Neuron (in vitro differentiated cells): ENCODE measurements around the gene CAMK1D.

Experiments used
- H2AFZ ChIP-seq: one replicate; pipeline ENCODE4 v1.6.1; 2013; ENCODE audit warnings: low read depth, mild to moderate bottlenecking, inconsistent platforms, low read length, moderate library complexity
- H3K27me3 ChIP-seq: one replicate; pipeline ENCODE4 v1.6.1; 2013; ENCODE audit warnings: low read length; ENCODE audit not compliant: insufficient read depth
- H3K36me3 ChIP-seq: one replicate; pipeline ENCODE4 v1.6.1; 2013; ENCODE audit warnings: low read length; ENCODE audit not compliant: insufficient read depth
- H3K4me1 ChIP-seq: one replicate; pipeline ENCODE4 v1.6.1; 2013; ENCODE audit warnings: low read length; ENCODE audit not compliant: insufficient read depth
- H3K4me3 ChIP-seq: 2 replicates; pipeline ENCODE4 v1.5.1; 2013; ENCODE audit warnings: mild to moderate bottlenecking, low read length, moderate library complexity
- H3K9me3 ChIP-seq: one replicate; pipeline ENCODE4 v1.6.1; 2013; ENCODE audit warnings: low read length

CAMK1D gene

DNA sequence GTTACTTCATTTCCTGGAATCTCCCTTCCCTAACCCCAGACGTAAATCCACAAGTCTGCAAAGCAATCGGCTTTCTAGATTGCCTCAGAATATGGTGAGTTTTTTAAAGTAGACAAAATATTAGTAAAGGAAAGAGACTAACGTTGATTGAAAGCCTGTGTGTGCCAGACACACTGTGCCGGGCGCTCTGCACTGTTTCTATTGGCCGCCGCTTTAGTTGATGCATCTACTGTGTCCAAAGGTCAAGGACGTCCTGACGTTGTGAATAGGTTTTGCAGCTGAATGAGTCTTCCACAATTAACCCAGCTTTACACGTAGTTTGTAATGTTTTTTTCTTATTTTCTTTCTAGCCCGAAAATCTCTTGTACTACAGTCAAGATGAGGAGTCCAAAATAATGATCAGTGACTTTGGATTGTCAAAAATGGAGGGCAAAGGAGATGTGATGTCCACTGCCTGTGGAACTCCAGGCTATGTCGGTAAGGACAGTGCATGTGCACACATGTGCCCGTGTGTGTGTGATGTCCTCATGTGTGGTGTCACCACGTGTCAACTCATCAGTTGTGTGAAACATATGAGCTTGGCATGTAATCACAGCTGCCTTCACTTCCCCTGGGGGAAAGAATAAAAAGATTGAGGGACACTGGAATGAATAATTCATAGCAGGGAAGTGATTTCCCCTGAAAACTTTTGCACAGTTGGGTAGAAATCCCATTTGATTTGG lies 420.1 kb downstream of the CAMK1D start:
- Histone ChIP-seq H3K36me3 (no peaks in the 10 kb centered on the region), H3K27me3 (no peaks in the 10 kb centered on the region), H3K4me3 (peak overlapping the region; percentile 24), H3K9me3 (no peaks in the 10 kb centered on the region), H2AFZ (peak overlapping the region; percentile 6), H3K4me1 (peaks cover 41% of the 10 kb centered on the region)

DNA sequence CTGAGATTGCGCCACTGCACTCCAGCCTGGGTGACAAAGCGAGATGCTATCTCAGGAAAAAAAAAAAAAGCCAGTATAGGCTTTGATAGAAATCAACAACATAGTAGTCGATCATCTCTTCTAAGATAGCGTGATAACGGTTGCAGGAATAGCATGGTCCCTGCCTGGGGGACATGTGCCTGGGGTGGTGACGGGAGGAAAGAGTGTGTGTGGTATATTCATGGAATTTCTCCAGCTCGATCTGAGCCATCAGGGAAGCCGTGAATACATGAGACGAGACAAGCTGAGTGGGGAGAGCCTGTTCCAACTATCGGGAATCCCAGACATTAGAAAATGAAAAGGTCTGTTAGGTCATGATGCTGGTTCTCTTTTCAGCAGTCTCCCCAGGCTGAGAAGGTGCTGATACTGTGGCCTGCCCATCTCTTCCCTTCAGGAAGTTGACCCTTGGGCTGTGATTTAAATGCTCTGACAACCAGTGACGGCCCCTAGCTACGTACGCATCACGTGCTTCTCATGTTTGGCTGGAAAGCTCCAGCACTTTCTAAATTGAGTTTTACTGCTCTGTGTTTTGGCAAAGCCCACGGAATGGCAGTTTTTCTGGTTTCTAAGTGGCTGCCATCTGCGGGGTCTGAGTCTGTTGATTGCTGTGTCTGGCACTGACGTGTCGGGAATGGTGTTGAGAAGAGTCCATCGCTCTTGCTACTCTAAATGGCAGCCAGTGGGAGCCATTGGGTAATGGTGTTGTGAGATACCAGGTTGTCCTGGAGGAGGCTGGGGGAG lies 422.8 kb downstream of the CAMK1D start:
- Histone ChIP-seq H3K9me3 (no peaks in the 10 kb centered on the region), H3K4me3 (no peak overlapping the region)

DNA sequence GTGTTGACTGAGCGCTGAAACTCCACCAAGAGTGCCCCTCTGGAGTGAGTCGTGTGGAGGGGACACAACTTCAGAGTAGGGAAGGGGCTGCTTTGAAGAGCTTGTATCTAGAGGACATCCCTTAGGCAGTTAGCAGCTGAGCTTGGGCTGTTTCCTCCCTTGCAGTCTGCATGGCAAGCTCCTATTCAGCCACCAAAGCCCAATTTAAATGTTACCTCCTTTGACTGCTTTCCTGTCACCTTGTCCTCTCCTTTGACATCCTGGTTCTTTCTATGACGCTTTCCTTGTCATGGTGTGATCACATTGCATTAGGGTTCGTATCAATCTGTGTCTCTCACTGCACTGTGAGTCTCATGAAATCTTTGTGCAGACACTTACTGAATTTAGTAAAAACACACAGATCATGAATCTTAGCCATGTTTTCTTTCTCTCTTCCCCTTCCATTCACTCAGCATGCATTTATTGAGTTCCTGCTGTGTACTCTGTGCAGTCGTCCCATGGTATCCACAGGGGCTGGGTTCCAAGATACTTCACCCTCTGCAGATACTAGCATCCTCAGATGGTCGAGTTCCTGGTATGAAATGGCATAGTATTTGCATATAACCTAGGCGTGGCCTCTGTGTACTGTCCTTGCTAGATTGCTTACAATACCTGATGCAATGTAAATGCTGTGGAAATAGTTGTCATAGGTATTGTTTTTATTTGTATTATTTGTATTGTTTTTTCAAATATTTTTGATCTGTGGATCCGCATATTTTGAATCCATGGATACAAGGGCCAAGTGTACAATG lies 423.6 kb downstream of the CAMK1D start:
- Histone ChIP-seq H3K36me3 (no peaks in the 10 kb centered on the region), H3K4me1 (peaks cover 36% of the 10 kb centered on the region), H2AFZ (no peak overlapping the region), H3K9me3 (no peaks in the 10 kb centered on the region), H3K27me3 (no peaks in the 10 kb centered on the region), H3K4me3 (no peak overlapping the region)

More for the DNA sequence above, 422.8 kb downstream of the CAMK1D start:
- Histone ChIP-seq H2AFZ (no peak overlapping the region), H3K27me3 (no peaks in the 10 kb centered on the region), H3K36me3 (no peaks in the 10 kb centered on the region), H3K4me1 (peaks cover 40% of the 10 kb centered on the region)

DNA sequence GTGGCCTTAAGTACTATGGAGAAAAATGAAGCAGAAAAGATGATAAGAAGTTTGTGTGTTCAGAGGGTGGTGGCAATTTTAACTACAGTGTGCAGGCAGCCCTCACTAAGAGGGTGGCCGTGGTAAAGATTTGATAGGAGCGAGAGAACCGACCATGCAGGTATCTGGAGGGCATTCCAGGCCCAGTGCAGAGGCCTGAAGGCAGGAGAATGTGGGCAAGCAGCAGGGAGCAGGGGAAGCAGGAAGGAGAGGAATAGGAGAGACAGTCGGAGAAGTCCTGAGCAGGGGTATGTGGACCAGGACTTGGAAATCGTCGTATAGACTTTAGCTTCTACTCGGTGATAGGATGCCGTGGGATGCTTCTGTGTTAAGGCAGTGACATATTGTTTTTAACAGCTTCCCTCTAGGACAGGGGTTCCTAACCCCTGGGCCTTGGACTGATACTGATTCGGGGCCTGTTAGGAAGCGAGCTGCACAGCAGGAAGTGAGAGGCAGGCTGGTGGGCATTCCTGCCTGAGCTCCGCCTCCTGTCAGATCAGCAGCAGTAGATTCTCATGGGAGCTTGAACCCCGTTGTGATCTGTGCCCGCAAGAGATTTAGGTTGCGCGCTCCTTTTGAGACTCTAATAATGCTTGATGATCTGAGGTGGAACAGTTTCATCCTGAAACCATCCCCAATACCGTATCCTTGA lies 425.0 kb downstream of the CAMK1D start:
- no peaks in the 10 kb centered on the region for H3K9me3 ChIP-seq

DNA sequence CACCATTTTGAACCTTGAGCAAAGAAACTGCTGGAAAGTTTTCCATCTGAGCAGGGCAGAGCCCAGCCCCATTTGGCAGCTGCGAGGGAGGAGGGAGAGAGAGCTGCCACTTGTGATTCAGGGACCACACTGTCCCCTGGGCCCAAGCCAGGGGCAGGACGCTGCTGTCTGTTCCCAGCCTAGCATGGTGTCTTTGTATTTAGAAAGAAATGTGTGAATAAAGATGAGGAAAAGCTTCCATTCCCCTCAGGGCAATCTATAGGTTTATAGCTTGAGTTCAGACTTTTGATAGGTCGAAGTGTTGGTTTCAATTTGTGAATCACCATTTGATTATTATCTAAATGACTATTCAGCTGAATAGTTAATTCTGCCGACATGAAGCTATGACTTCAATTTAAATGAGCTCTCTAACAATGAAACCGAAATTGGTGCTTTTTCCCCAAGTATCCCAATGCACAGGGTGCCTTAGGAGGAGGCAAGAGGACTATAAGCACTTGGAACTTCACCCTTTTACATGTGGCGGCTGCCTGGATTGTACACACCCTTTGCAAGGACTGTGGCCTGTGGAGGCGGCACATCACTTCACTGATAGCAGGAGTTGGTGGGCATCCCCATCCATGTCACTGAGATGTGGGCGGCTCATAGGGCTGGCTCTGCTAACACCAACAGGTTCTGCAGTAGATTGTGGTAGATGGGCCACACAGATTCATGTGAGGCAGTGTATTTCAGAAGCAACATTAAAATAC lies 428.7 kb downstream of the CAMK1D start:
- no peaks in the 10 kb centered on the region for H3K36me3 ChIP-seq
- no peaks in the 10 kb centered on the region for H3K9me3 ChIP-seq

More for the DNA sequence above, 425.0 kb downstream of the CAMK1D start:
- Histone ChIP-seq H3K4me3 (no peak overlapping the region), H3K36me3 (no peaks in the 10 kb centered on the region), H3K27me3 (no peaks in the 10 kb centered on the region), H3K4me1 (peaks cover 25% of the 10 kb centered on the region), H2AFZ (no peak overlapping the region)

DNA sequence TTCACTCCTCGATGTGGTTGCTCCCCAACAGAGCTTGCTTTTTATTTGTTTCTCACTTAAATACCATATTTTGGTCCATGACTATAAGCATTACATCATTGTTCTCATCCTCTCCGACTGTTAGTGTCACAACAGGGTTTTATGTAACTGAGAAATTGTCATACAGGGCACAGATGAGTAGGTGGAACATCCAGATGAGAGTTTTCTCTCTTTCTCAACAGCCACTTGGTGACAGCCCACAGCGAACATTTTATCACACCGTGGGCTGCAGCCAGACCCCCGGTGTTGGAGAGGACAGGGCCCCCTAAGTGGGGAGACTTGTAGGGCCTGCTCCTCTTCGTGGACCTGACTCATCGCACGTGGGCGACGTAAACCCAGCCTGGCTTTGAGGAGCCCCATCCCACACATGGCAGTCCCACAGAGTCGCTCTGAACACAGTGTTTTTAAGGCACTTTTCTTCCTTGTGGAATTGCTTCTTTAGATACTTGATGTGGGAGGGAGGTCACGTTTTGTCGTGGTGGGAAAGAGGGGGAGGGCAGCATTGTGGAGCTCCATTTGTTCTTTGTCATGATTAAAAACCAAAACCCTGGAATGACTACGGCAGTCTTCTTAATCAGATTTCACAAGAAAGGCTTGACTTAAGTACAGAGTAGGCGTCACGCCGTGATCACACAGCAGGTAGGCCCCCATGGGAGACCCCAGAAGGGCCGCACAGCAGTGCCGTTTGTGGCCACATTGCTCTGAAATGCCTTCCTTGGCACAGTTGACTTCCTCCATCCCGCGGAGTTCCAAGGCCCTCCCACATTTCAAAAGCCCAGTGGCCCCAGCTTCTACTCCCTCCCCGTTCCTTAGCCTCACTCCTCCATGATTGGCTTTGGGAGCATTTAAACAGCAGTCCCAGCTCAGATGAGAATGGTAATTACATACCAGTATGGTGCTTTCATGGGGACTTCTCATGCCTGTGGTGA lies 431.6 kb downstream of the CAMK1D start:
- no peaks in the 10 kb centered on the region for H3K36me3 ChIP-seq
- no peaks in the 10 kb centered on the region for H3K9me3 ChIP-seq
- H3K4me1 ChIP-seq = peaks cover 12% of the 10 kb centered on the region
- no peak overlapping the region for H3K4me3 ChIP-seq
- no peak overlapping the region for H2AFZ ChIP-seq
- H3K27me3 ChIP-seq = no peaks in the 10 kb centered on the region

More for the DNA sequence above, 428.7 kb downstream of the CAMK1D start:
- H2AFZ ChIP-seq = no peak overlapping the region
- H3K4me1 ChIP-seq = peaks cover 13% of the 10 kb centered on the region
- H3K4me3 ChIP-seq = no peak overlapping the region
- no peaks in the 10 kb centered on the region for H3K27me3 ChIP-seq

DNA sequence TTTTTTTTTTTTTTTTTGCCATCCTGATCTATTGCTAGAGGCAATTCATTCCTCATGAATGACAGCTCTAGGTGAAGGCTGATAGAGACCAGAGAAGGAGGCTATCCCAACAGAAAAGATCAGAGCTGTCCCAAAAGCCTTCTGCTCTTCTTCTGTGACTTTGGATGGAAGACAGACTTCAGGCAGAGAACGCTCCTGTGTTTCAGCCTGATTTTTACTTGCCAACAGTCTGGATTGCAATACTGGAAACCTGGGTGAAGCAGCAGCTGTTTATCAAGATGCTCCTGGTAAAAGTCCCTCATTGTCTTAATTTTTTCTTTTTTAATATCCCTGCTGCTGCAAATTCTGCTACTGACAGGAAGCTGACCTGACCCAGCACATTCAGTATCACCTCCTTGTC lies 432.6 kb downstream of the CAMK1D start:
- H2AFZ ChIP-seq = no peak overlapping the region
- H3K4me3 ChIP-seq = no peak overlapping the region
- no peaks in the 10 kb centered on the region for H3K36me3 ChIP-seq
- H3K9me3 ChIP-seq = no peaks in the 10 kb centered on the region
- H3K27me3 ChIP-seq = no peaks in the 10 kb centered on the region
- H3K4me1 ChIP-seq = peaks cover 12% of the 10 kb centered on the region

DNA sequence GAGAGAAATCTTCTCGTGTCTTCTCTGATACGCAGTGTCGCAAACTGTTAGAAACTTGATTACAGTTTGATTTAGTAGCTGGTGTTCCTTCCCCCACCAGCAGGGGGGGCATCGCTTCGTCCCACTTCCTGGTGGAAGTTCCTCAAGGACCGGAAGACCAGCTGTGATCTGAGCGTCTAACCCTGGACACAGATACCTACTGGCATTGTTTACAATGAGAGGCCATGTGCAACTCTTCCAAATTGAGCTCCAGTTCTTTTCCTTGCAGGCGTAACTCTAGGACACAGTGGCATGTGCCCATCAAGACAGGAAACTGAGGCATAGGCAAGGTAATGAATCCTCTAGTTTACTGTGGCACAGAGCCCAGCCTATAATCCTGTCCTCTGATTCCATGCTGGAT lies 433.2 kb downstream of the CAMK1D start:
- Histone ChIP-seq H3K4me3 (no peak overlapping the region), H2AFZ (no peak overlapping the region), H3K27me3 (no peaks in the 10 kb centered on the region), H3K9me3 (no peaks in the 10 kb centered on the region), H3K36me3 (no peaks in the 10 kb centered on the region), H3K4me1 (peaks cover 11% of the 10 kb centered on the region)

DNA sequence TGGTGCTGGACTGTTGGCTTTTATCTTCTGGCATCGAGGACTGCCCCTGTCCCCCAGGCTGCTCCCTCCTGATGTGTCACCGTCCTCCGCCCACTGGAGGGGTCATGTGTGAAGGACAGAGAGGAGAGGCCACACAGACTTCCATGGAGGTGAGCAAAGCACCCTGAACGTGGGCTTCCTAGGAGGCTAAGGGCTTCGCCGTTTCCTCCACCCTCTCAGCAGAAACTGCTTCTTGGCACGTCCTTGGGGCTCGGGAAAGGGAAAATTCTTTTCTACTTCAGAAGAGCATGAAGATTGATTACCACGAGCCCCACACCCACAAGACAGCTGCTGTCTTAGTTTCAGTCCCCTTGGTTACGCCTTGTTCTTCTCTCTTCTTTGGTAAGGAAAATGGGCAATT lies 433.9 kb downstream of the CAMK1D start:
- H3K36me3 ChIP-seq = no peaks in the 10 kb centered on the region
- no peak overlapping the region for H3K4me3 ChIP-seq
- no peak overlapping the region for H2AFZ ChIP-seq
- no peaks in the 10 kb centered on the region for H3K9me3 ChIP-seq
- H3K27me3 ChIP-seq = no peaks in the 10 kb centered on the region
- H3K4me1 ChIP-seq = peaks cover 7% of the 10 kb centered on the region

DNA sequence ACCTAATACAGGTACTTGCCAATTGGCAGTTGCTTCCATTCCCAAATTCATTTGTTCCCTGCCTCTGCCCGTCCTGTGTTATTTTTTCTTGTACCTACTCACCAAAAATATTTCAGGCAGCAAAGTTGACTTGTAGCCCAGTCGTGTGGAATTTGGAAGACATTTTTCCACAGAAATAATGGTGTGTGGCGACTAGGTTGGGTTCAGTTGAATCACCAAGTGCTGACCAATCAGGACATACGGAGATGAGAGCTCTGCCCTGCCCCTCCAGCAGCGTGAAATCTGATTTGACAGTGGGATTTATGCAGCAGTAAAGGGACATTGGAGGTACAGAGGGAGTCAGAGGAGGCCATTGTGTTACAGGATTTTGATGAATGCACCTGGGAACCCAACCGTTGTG lies 435.3 kb downstream of the CAMK1D start:
- Histone ChIP-seq H3K4me1 (peaks cover 7% of the 10 kb centered on the region), H2AFZ (no peak overlapping the region), H3K9me3 (no peaks in the 10 kb centered on the region), H3K27me3 (no peaks in the 10 kb centered on the region), H3K4me3 (no peak overlapping the region), H3K36me3 (no peaks in the 10 kb centered on the region)

DNA sequence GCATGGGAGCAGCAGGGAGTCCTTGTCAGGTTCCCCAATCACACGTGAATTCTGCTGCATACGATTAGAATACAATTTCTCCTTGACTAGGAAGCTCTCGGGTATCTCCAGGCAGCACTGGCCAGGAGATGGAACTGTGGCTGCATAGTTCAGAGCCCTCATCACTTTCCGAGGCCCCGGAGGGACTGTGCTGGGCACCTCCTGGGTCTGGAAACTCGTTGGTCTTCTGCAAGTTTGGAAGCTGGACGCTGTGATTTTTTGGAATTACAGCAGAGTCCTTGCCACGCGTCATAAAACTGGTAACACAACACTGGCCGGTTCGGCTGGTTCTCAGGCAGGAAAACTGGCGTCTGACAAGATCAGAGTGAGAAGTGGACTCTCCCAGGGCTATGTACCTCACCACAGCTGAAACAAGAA lies 436.1 kb downstream of the CAMK1D start:
- no peaks in the 10 kb centered on the region for H3K36me3 ChIP-seq
- H3K4me1 ChIP-seq = peaks cover 7% of the 10 kb centered on the region
- no peaks in the 10 kb centered on the region for H3K27me3 ChIP-seq
- H2AFZ ChIP-seq = no peak overlapping the region
- no peaks in the 10 kb centered on the region for H3K9me3 ChIP-seq
- no peak overlapping the region for H3K4me3 ChIP-seq
